ENCODE measurements around the gene TRAF3IP3. TPM values are rescaled to one million over a fixed set of nuclear protein-coding genes. Genes with fewer than 3 reads are reported as not detected.
A peak's percentile ranks its signal among the peaks of the same experiment; 100 is the strongest.
"Not testable (repeated sequence)": the region's sequence is repeated elsewhere in the genome, so short reads cannot be mapped to it uniquely, and the experiment has no call there.

The TRAF3IP3 gene
- total and polyA plus RNA-seq, 2 donors (not counting 1 experiment from before 2014, with no cell fraction given): not detected

GRCh38 chr1:209789245-209789644, 33.4 kb downstream of the TRAF3IP3 start:
- TF ChIP-seq EZH2 (IDR thresholded peaks at IDR 0.05; ENCODE audit: low read length, missing control alignments) (no peak), CTCF (conservative IDR thresholded peaks at IDR 0.05 in 1 of 2, IDR thresholded peaks at IDR 0.05 in 1 of 2; ENCODE audit: low read depth in 1 of 2, low read length in 2 of 2) (no peak)
- Histone ChIP-seq H3K36me3 (ENCODE audit: control insufficient read depth, insufficient read depth, low read length) (no peaks in the 10 kb centered on the region), H3K4me3 (replicated peaks in 1 of 4; ENCODE audit: control extremely low read depth in 1 of 4, insufficient read depth in 1 of 4, low read depth in 3 of 4, low read length in 4 of 4) (no peak overlapping the region), H3K4me1 (ENCODE audit: control insufficient read depth, extremely low read depth, insufficient read depth, low read length) (no peaks in the 10 kb centered on the region), H4K20me1 (ENCODE audit: control insufficient read depth, extremely low read depth, insufficient read depth, low read length) (no peaks in the 10 kb centered on the region), H3K4me2 (ENCODE audit: extremely low read depth, insufficient read depth, low read length) (no peak overlapping the region), H3K27ac (ENCODE audit: insufficient read depth, low read length) (no peak overlapping the region), H3K79me2 (ENCODE audit: control insufficient read depth, insufficient read depth, low read length) (no peaks in the 10 kb centered on the region), H3K9ac (ENCODE audit: insufficient read depth, low read length) (no peak overlapping the region), H3K27me3 (ENCODE audit: control insufficient read depth, insufficient read depth, low read length) (peaks cover 6% of the 10 kb centered on the region), H3K9me3 (ENCODE audit: control insufficient read depth, insufficient read depth, low read depth, low read length) (no peaks in the 10 kb centered on the region), H2AFZ (ENCODE audit: low read length) (no peak overlapping the region)
- DNase-seq (ENCODE audit: low read depth in 2 of 2): no peak

GRCh38 chr1:209790286-209791193, 34.7 kb downstream of the TRAF3IP3 start:
- Histone ChIP-seq H3K79me2 (ENCODE audit: control insufficient read depth, insufficient read depth, low read length) (no peaks in the 10 kb centered on the region), H3K27me3 (ENCODE audit: control insufficient read depth, insufficient read depth, low read length) (peaks cover 14% of the 10 kb centered on the region), H3K4me2 (ENCODE audit: extremely low read depth, insufficient read depth, low read length) (no peak overlapping the region), H3K4me1 (ENCODE audit: control insufficient read depth, extremely low read depth, insufficient read depth, low read length) (no peaks in the 10 kb centered on the region), H3K27ac (ENCODE audit: insufficient read depth, low read length) (no peak overlapping the region), H3K36me3 (ENCODE audit: control insufficient read depth, insufficient read depth, low read length) (no peaks in the 10 kb centered on the region), H3K9me3 (ENCODE audit: control insufficient read depth, insufficient read depth, low read depth, low read length) (no peaks in the 10 kb centered on the region), H3K4me3 (replicated peaks in 1 of 4; ENCODE audit: control extremely low read depth in 1 of 4, insufficient read depth in 1 of 4, low read depth in 3 of 4, low read length in 4 of 4) (no peak overlapping the region), H3K9ac (ENCODE audit: insufficient read depth, low read length) (no peak overlapping the region), H2AFZ (ENCODE audit: low read length) (no peak overlapping the region), H4K20me1 (ENCODE audit: control insufficient read depth, extremely low read depth, insufficient read depth, low read length) (no peaks in the 10 kb centered on the region)
- peak in 1 of 2 donors; percentile 17 for DNase-seq (ENCODE audit: low read depth in 2 of 2)
- no peak for TF ChIP-seq EZH2 (IDR thresholded peaks at IDR 0.05; ENCODE audit: low read length, missing control alignments)
- TF ChIP-seq CTCF (conservative IDR thresholded peaks at IDR 0.05 in 1 of 2, IDR thresholded peaks at IDR 0.05 in 1 of 2; ENCODE audit: low read depth in 1 of 2, low read length in 2 of 2): no peak

- H3K27me3 ChIP-seq (ENCODE audit: control insufficient read depth, insufficient read depth, low read length): peaks cover 14% of the 10 kb centered on the region
Measured at GRCh38 chr1:209791920-209792319, 36.1 kb downstream of the TRAF3IP3 start.

DNA sequence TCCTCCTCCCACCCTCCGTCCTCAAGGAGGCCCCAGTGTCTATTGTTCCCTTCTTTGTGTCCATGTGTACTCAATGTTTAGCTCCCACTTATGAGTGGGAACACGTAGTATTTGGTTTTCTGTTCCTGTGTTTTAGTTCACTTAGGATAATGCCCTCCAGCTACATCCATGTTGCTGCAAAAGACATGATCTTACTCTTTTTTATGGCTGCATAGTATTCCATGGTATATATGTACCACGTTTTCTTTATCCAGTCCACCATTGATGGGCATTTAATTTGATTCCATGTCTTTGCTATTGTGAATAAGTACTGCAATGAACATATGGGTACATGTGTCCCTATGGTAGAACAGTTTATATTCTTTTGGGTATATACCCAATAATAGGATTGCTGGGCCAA, 37.9 kb downstream of the TRAF3IP3 start:
- H3K9ac ChIP-seq (ENCODE audit: insufficient read depth, low read length); H2AFZ ChIP-seq (ENCODE audit: low read length); H3K4me1 ChIP-seq (ENCODE audit: control insufficient read depth, extremely low read depth, insufficient read depth, low read length); H3K9me3 ChIP-seq (ENCODE audit: control insufficient read depth, insufficient read depth, low read depth, low read length); H3K27ac ChIP-seq (ENCODE audit: insufficient read depth, low read length); H3K79me2 ChIP-seq (ENCODE audit: control insufficient read depth, insufficient read depth, low read length); DNase-seq (ENCODE audit: low read depth in 2 of 2); H3K36me3 ChIP-seq (ENCODE audit: control insufficient read depth, insufficient read depth, low read length); H3K27me3 ChIP-seq (ENCODE audit: control insufficient read depth, insufficient read depth, low read length); H3K4me2 ChIP-seq (ENCODE audit: extremely low read depth, insufficient read depth, low read length); H4K20me1 ChIP-seq (ENCODE audit: control insufficient read depth, extremely low read depth, insufficient read depth, low read length); H3K4me3 ChIP-seq (replicated peaks in 1 of 4; ENCODE audit: control extremely low read depth in 1 of 4, insufficient read depth in 1 of 4, low read depth in 3 of 4, low read length in 4 of 4): not testable (repeated sequence)

More at GRCh38 chr1:209791920-209792319, 36.1 kb downstream of the TRAF3IP3 start:
- Histone ChIP-seq H3K36me3 (ENCODE audit: control insufficient read depth, insufficient read depth, low read length) (no peaks in the 10 kb centered on the region), H3K9ac (ENCODE audit: insufficient read depth, low read length) (no peak overlapping the region), H3K27ac (ENCODE audit: insufficient read depth, low read length) (no peak overlapping the region), H4K20me1 (ENCODE audit: control insufficient read depth, extremely low read depth, insufficient read depth, low read length) (no peaks in the 10 kb centered on the region), H3K4me2 (ENCODE audit: extremely low read depth, insufficient read depth, low read length) (no peak overlapping the region), H3K9me3 (ENCODE audit: control insufficient read depth, insufficient read depth, low read depth, low read length) (no peaks in the 10 kb centered on the region), H2AFZ (ENCODE audit: low read length) (no peak overlapping the region), H3K4me1 (ENCODE audit: control insufficient read depth, extremely low read depth, insufficient read depth, low read length) (no peaks in the 10 kb centered on the region), H3K4me3 (replicated peaks in 1 of 4; ENCODE audit: control extremely low read depth in 1 of 4, insufficient read depth in 1 of 4, low read depth in 3 of 4, low read length in 4 of 4) (no peak overlapping the region), H3K79me2 (ENCODE audit: control insufficient read depth, insufficient read depth, low read length) (no peaks in the 10 kb centered on the region)
- DNase-seq (ENCODE audit: low read depth in 2 of 2): no peak
- no peak for TF ChIP-seq CTCF (conservative IDR thresholded peaks at IDR 0.05 in 1 of 2, IDR thresholded peaks at IDR 0.05 in 1 of 2; ENCODE audit: low read depth in 1 of 2, low read length in 2 of 2)
- TF ChIP-seq EZH2 (IDR thresholded peaks at IDR 0.05; ENCODE audit: low read length, missing control alignments): no peak

Measured in fibroblast of lung (primary cell).